Heart right ventricle (tissue), 16 donors: ENCODE measurements around the gene PASK. TPM values are rescaled to one million over a fixed set of nuclear protein-coding genes. Genes with fewer than 3 reads are reported as not detected.
"Not testable (repeated sequence)": the region's sequence is repeated elsewhere in the genome, so short reads cannot be mapped to it uniquely, and the experiment has no call there.

Experiments used
- ATAC-seq, 8 donors: fragments of 200-7000 bp; cut with Tn5 transposase; one replicate each; pipeline ENCODE4 v1.9.1; 2020; ENCODE audit warnings: mild to moderate bottlenecking in 8 of 8, moderate library complexity in 8 of 8, moderate number of reproducible peaks in 1 of 8
- DNase-seq, 2 donors: peaks; one replicate each; pipeline ENCODE4 v3.0.0-alpha.2; 2020
- H3K27ac ChIP-seq, 10 donors: fragments of 200-600 bp; sonication (generic) in 2 of 10; one replicate each; pipeline versions ENCODE4 v1.5.0 to v1.8.0; 2020 to 2022; ENCODE audit warnings: mild to moderate bottlenecking in 3 of 10
- H3K27me3 ChIP-seq, 7 donors: fragments of 200-600 bp; one replicate each; pipeline ENCODE4 v1.8.0; 2021 to 2022; ENCODE audit warnings: mild to moderate bottlenecking in 2 of 7
- H3K36me3 ChIP-seq, 9 donors: fragments of 200-600 bp; sonication (generic) in 1 of 9; one replicate each; pipeline versions ENCODE4 v1.5.0 to v1.8.0; 2020 to 2022; ENCODE audit warnings: mild to moderate bottlenecking in 2 of 9
- H3K4me1 ChIP-seq, 9 donors: fragments of 200-600 bp; sonication (generic) in 1 of 9; one replicate each; pipeline versions ENCODE4 v1.5.0 to v1.8.0; 2020 to 2022; ENCODE audit warnings: mild to moderate bottlenecking in 4 of 9
- H3K4me3 ChIP-seq, 10 donors: fragments of 200-600 bp; sonication (generic) in 2 of 10; one replicate each; pipeline versions ENCODE4 v1.5.0 to v1.8.0; 2020 to 2022; ENCODE audit warnings: mild to moderate bottlenecking in 7 of 10, moderate library complexity in 2 of 10
- H3K9me3 ChIP-seq, 11 donors: fragments of 200-600 bp in 10 of 11; sonication (generic) in 2 of 11; one replicate each; pipeline versions ENCODE4 v1.5.0 to v1.8.0; 2013 to 2022; ENCODE audit warnings: mild to moderate bottlenecking in 2 of 11, control low read depth in 1 of 11, moderate library complexity in 1 of 11
- WGBS, 2 donors: extraction: QIAGEN DNeasy Blood & Tissue Kit; methylation state at CpG; one replicate each; pipeline ENCODE4 v1.1.7; 2013; ENCODE audit warnings: inconsistent platforms in 1 of 2; 5-methylcytosine and 5-hydroxymethylcytosine counted together
- intact Hi-C, 10 donors: fragments of 100-400 bp; cut with DNase I; formaldehyde crosslinking; loops; one replicate each; pipeline versions ENCODE4 v1.11.1 to v1.14.2; 2022
- polyA plus RNA-seq, 2 donors: library from polyadenylated mRNA; stranded (reverse); fragments of 200-250 nt; gene quantifications; one replicate each; pipeline ENCODE4 v1.2.3, GENCODE V29; 2013
- total RNA-seq, 10 donors: library from RNA; stranded (reverse); fragmentation: NEBNext Ultra II Directional in 3 of 10; extraction: Animal tissue kit (Norgen Biotek cat#: 25700) in 3 of 10; gene quantifications; one replicate each; pipeline versions ENCODE4 v1.2.1 to v1.2.4, GENCODE V29; 2021 to 2023
- TF ChIP-seq, protein P1 (sequence below), 9 donors: fragments of 200-600 bp; sonication (generic) in 2 of 9; IDR thresholded peaks; one replicate each; pipeline versions ENCODE4 v1.5.0 to v1.8.0; 2021 to 2022; ENCODE audit warnings: antibody characterized with exemption in 9 of 9, mild to moderate bottlenecking in 5 of 9, moderate library complexity in 1 of 9
- donor health status: Arrhythmogenic right ventricular cardiomyopathy.
- donor health status: ischemic (EF 13 %, LVEDD 7.1; RV severe dilation, severe dysfunction).
- donor health status: healthy with polysubstance abuse.
- donor health status: DM: no; HTN: yes; CAD: no.
- donor health status: DM: no; HTN: no; CAD: no.
- donor health status: ischemic (EF 25% LVEDD 6.9; RV normal size, moderate dysfunction).
- donor health status: ischemic (EF 25% LVEDD 5.7; RV mildly dilated, moderate dysfunction).
- donor health status: healthy.
- donor health status: DM: yes; HTN: yes; CAD: no.
- donor health status: Ischemic cardiomyopathy.
- donor health status: ischemic (EF 35%, LVEDD 5.7; RV mildly dilated, moderate dysfunction).
- donor health status: nonischemic (EF 11% LVEDD 7.7; RV severe dilation, severe dysfunction).
- donor health status: DM: yes; HTN: yes; CAD: no.
- donor health status: PGD.
- donor health status: ischemic (EF 29% LVEDD 5.4; RV normal size, mild dysfunction).
- donor health status: nonischemic (EF 23%, LVEDD 6.1; RV moderate dilation, normal function).

The PASK gene
- total and polyA plus RNA-seq, 12 donors, result 0.93 to 4.5 (median 1.5) TPM

DNA sequence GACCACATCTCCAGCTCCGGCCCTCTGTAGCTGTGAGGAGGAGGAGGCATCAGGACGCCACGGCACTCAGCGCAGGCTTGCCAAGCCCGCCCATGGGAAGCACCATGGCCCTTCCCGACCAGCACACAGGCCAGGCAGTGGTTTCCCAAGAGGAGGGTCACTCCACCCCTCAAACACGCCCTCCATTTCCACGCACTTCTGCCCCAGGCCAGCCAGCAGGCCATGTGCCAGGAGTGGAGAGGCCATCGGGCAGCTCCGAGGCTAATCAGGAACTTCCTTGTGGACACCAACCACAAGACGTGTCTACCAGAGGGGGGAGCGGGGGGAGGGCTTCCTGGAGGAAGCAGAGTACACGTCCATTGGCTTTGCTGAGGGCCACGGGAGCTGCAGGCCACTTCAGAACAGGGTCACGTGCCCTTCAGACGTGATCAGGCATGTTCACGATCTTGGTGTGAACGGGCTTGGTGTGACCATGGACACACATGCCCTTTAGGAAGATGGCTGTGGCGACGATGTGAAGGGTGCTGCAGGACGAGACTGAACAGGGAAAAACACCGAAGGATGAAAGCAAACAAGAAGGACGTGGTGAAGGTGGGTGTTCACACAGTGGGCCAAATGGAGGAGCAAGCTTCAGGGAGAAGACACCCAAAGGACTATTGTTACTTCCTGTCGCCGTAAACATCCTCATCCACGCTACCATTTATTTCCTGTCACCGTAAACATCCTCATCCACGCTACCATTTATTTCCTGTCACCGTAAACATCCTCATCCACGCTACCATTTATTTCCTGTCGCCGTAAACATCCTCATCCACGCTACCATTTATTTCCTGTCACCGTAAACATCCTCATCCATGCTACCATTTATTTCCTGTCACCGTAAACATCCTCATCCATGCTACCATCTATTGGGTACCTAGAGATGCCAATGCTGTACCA is 40.7 kb downstream of the PASK start:
- TF ChIP-seq, protein P1, sequence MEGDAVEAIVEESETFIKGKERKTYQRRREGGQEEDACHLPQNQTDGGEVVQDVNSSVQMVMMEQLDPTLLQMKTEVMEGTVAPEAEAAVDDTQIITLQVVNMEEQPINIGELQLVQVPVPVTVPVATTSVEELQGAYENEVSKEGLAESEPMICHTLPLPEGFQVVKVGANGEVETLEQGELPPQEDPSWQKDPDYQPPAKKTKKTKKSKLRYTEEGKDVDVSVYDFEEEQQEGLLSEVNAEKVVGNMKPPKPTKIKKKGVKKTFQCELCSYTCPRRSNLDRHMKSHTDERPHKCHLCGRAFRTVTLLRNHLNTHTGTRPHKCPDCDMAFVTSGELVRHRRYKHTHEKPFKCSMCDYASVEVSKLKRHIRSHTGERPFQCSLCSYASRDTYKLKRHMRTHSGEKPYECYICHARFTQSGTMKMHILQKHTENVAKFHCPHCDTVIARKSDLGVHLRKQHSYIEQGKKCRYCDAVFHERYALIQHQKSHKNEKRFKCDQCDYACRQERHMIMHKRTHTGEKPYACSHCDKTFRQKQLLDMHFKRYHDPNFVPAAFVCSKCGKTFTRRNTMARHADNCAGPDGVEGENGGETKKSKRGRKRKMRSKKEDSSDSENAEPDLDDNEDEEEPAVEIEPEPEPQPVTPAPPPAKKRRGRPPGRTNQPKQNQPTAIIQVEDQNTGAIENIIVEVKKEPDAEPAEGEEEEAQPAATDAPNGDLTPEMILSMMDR (IDR thresholded peaks at IDR 0.05), result no peak
- WGBS, 2 donors, result 76 to 77% methylated on average over 35 of the region's 35 CpGs
- no peaks in the 10 kb centered on the region for H3K9me3 ChIP-seq
- DNase-seq, result no peak
- no peaks in the 10 kb centered on the region for H3K36me3 ChIP-seq
- intact Hi-C loops, result loop anchor here in 1 of 10 donors (10.0 kb wide), 1 partner anchor 106 kb away; no protein-coding TSS in a partner anchor
- ATAC-seq, result no peak
- peak overlapping the region in 1 of 10 donors; percentile 40 for H3K27ac ChIP-seq
- H3K27me3 ChIP-seq, result no peaks in the 10 kb centered on the region
- peaks cover 0 to under 1% (median 0%) of the 10 kb centered on the region in 9 donors for H3K4me1 ChIP-seq
- no peak overlapping the region for H3K4me3 ChIP-seq

DNA sequence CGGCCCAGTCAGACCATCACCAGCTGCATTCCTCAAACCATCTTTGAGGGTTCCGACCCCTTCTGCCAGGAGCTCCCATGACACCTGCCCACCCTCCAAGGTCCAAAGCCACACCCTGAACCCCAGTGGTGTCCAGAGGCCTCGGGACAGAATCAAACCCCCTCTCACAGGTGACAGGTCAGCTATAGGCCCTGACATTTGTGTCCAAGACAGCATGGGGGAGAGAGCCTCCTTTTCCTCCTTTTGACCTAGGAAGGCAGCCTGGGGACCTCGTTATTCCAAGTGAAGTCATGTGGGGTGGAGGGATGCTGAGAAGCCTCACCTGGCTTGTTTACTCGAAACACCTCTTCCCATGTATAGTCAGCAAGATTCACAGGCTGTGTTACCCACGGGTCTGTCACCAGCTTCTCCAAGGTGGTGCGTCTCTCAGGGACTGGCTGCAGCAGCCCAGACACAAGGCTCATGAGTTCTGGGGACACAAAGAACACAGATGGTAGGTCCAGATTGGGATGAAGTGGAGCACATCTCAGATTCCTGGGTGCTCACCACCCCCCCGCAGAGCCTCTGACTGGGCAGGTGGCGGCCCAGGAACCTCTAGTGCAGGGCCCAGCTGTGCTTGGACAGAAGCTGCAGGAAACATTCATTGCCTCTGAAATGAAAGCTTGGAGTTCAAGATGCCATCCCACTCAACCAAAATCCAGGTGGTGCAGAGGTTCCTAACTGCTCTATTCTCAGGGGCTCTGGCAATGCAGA is 42.1 kb downstream of the PASK start:
- intact Hi-C loops, result loop anchor here in 1 of 10 donors (10.0 kb wide), 1 partner anchor 108 kb away; no protein-coding TSS in a partner anchor
- TF ChIP-seq, protein P1 (IDR thresholded peaks at IDR 0.05), result no peak
- WGBS, 2 donors, result 91 to 93% methylated on average over 9 of the region's 9 CpGs
- H3K27me3 ChIP-seq, result no peaks in the 10 kb centered on the region
- ATAC-seq (no peak), DNase-seq (no peak)
- peaks cover 0 to 10% (median 8%) of the 10 kb centered on the region in 9 donors for H3K4me1 ChIP-seq
- H3K4me3 ChIP-seq, result no peak overlapping the region
- H3K27ac ChIP-seq, result no peak overlapping the region
- H3K9me3 ChIP-seq, result no peaks in the 10 kb centered on the region
- no peaks in the 10 kb centered on the region for H3K36me3 ChIP-seq

DNA sequence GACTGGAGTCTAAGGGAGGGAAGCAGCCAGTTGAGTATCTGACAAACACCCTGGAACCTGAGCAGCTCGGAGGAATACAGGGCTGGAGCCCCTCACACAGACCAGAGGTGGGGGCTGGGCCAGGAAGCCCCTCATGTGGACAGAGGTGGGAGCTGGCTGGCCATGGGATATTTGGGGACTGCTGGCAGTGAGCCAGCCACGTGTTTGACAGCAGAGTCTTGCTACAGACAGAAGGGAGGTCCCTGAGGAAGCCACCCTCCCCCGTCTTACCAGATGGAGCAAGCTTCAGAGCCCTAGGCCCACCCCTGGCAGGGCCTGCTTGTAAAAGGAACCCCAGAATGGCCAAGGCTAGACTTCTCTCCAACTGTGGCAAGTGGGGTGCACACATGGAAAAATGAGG is 43.6 kb downstream of the PASK start:
- H3K9me3 ChIP-seq, result no peaks in the 10 kb centered on the region
- intact Hi-C loops, result loop anchor here in 1 of 10 donors (10.0 kb wide), 1 partner anchor 109 kb away; no protein-coding TSS in a partner anchor
- no peak for DNase-seq
- H3K36me3 ChIP-seq, result no peaks in the 10 kb centered on the region
- WGBS, 2 donors, result 48 to 49% methylated on average over 3 of the region's 3 CpGs
- no peak overlapping the region for H3K27ac ChIP-seq
- peaks cover 6 to 20% (median 19%) of the 10 kb centered on the region in 9 donors for H3K4me1 ChIP-seq
- no peaks in the 10 kb centered on the region for H3K27me3 ChIP-seq
- H3K4me3 ChIP-seq, result no peak overlapping the region
- TF ChIP-seq, protein P1 (IDR thresholded peaks at IDR 0.05), result no peak
- no peak for ATAC-seq

DNA sequence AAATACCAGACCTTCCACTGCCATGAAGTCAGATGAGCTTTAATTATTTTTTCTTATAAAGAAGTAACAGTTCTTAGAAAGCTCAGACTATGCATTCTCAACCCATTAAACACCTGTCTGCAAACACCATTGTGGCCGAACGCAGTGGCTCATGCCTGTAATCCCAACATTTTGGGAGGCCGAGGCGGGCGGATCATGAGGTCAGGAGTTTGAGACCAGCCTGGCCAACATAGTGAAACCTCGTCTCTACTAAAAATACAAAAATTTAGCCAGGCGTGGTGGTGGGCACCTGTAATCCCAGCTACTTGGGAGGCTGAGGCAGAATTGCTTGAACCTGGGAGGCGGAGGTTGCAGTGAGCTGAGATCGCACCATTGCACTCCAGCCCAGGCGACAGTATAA is 44.7 kb downstream of the PASK start:
- not testable (repeated sequence) for H3K9me3 ChIP-seq, DNase-seq, H3K27me3 ChIP-seq, ATAC-seq, H3K27ac ChIP-seq, H3K36me3 ChIP-seq, H3K4me3 ChIP-seq
- H3K4me1 ChIP-seq, result peaks cover 6 to 28% (median 21%) of the 10 kb centered on the region in 9 donors
- 97 to 98% methylated on average over 10 of the region's 10 CpGs for WGBS, 2 donors
- intact Hi-C loops, result loop anchor here in 2 of 10 donors (5.0 to 10.0 kb wide), 2 partner anchors 110 to 192 kb away; no protein-coding TSS in a partner anchor
